Thoracic aorta (tissue), 2 donors: Measurements from ENCODE around the gene UTP18. TPM values are rescaled to one million over a fixed set of nuclear protein-coding genes. Genes with fewer than 3 reads are reported as not detected.
"Not testable (repeated sequence)": the region's sequence is repeated elsewhere in the genome, so short reads cannot be mapped to it uniquely, and the experiment has no call there.

ENCODE experiments used
- ATAC-seq: fragments of 150-250 bp; one replicate; pipeline ENCODE4 v1.8.0; 2017; ENCODE audit warnings: low read depth; ENCODE audit not compliant: insufficient number of reproducible peaks, low FRiP score
- DNase-seq: peaks from one replicate; pipeline ENCODE4 v3.0.0-alpha.2; 2020; ENCODE audit warnings: low spot score
- H3K27ac ChIP-seq, 2 donors: fragments of 200-600 bp; sonication (generic); 1 replicate in 1 of 2; 2 replicates in 1 of 2; pipeline ENCODE4 v1.5.1; 2016; ENCODE audit warnings: mild to moderate bottlenecking in 2 of 2, moderate library complexity in 2 of 2
- H3K27me3 ChIP-seq: fragments of 200-600 bp; sonication (generic); replicated peaks from 2 replicates; pipeline ENCODE4 v1.6.0; 2016; ENCODE audit warnings: mild to moderate bottlenecking; ENCODE audit not compliant: insufficient read depth
- H3K36me3 ChIP-seq: fragments of 200-600 bp; sonication (generic); one replicate; pipeline ENCODE4 v1.5.1; 2016
- H3K4me1 ChIP-seq, 2 donors: fragments of 200-600 bp; sonication (generic); 1 replicate in 1 of 2; 2 replicates in 1 of 2; pipeline versions ENCODE4 v1.5.1 to v1.6.0; 2016; ENCODE audit warnings: low read depth in 2 of 2, mild to moderate bottlenecking in 1 of 2; ENCODE audit not compliant: control insufficient read depth in 1 of 2
- H3K4me3 ChIP-seq: fragments of 200-600 bp; sonication (generic); 2 replicates; pipeline ENCODE4 v1.5.1; 2016; ENCODE audit warnings: mild to moderate bottlenecking
- H3K9me3 ChIP-seq: fragments of 200-600 bp; sonication (generic); 2 replicates; pipeline ENCODE4 v1.5.1; 2016
- CTCF ChIP-seq: fragments of 200-600 bp; sonication (generic); IDR thresholded peaks from one replicate; pipeline ENCODE4 v1.5.1; 2019; ENCODE audit warnings: antibody characterized with exemption
- total RNA-seq, 2 donors: library from RNA; depleted of rRNA; stranded (reverse); fragments of >200 nt; gene quantifications; one replicate each; pipeline versions ENCODE4 v1.1.0 to v1.2.3, GENCODE V29; 2016

The UTP18 gene
- total RNA-seq, 2 donors from 2014 or later = 14.5 to 27.4 TPM

GRCh38 chr17:51289696-51290111 lies 29.4 kb downstream of the UTP18 start:
- Histone ChIP-seq H3K27me3 (no peaks in the 10 kb centered on the region), H3K4me3 (no peak overlapping the region), H3K9me3 (no peaks in the 10 kb centered on the region), H3K36me3 (peaks cover 31% of the 10 kb centered on the region), H3K4me1 (no peaks in the 10 kb centered on the region), H3K27ac (no peak overlapping the region)
- no peak for TF ChIP-seq CTCF
- no peak for ATAC-seq
- no peak for DNase-seq

GRCh38 chr17:51294338-51294737 lies 34.0 kb downstream of the UTP18 start:
- H3K27me3 ChIP-seq, H3K36me3 ChIP-seq, ATAC-seq, H3K4me1 ChIP-seq, H3K9me3 ChIP-seq, H3K27ac ChIP-seq, H3K4me3 ChIP-seq, DNase-seq: not testable (repeated sequence)

GRCh38 chr17:51298508-51299371 lies 38.4 kb downstream of the UTP18 start:
- TF ChIP-seq CTCF = peak; percentile 63
- no peaks in the 10 kb centered on the region for H3K4me1 ChIP-seq
- DNase-seq (no peak), ATAC-seq (no peak)
- H3K4me3 ChIP-seq = no peak overlapping the region
- H3K9me3 ChIP-seq = no peaks in the 10 kb centered on the region
- no peaks in the 10 kb centered on the region for H3K27me3 ChIP-seq
- no peak overlapping the region for H3K27ac ChIP-seq
- H3K36me3 ChIP-seq = no peaks in the 10 kb centered on the region

GRCh38 chr17:51299859-51300258 lies 39.5 kb downstream of the UTP18 start:
- Histone ChIP-seq H3K4me3 (no peak overlapping the region), H3K36me3 (no peaks in the 10 kb centered on the region), H3K27ac (no peak overlapping the region), H3K27me3 (no peaks in the 10 kb centered on the region), H3K4me1 (no peaks in the 10 kb centered on the region), H3K9me3 (no peaks in the 10 kb centered on the region)
- no peak for TF ChIP-seq CTCF
- DNase-seq = no peak
- ATAC-seq = no peak

- Histone ChIP-seq H3K4me1 (no peaks in the 10 kb centered on the region), H3K27ac (no peak overlapping the region), H3K4me3 (no peak overlapping the region), H3K27me3 (no peaks in the 10 kb centered on the region), H3K36me3 (no peaks in the 10 kb centered on the region), H3K9me3 (no peaks in the 10 kb centered on the region)
- TF ChIP-seq CTCF = no peak
- ATAC-seq = no peak
- DNase-seq = no peak
Observed at GRCh38 chr17:51305182-51305581, 44.8 kb downstream of the UTP18 start.

GRCh38 chr17:51312003-51312402 lies 51.7 kb downstream of the UTP18 start:
- not testable (repeated sequence) for H3K27ac ChIP-seq, H3K4me3 ChIP-seq, ATAC-seq, H3K27me3 ChIP-seq, H3K36me3 ChIP-seq, H3K9me3 ChIP-seq, DNase-seq
- peaks cover 0 to 11% of the 10 kb centered on the region in 2 donors for H3K4me1 ChIP-seq
